IMR-90 (cell line): Measurements from ENCODE around the gene CRACDL. TPM values are rescaled to one million over a fixed set of nuclear protein-coding genes. Genes with fewer than 3 reads are reported as not detected.

Experiments
- ATAC-seq: fragments of 200-7000 bp; cut with Tn5 transposase; 2 replicates; pipeline ENCODE4 v1.9.1; 2020; ENCODE audit warnings: low read depth, mild to moderate bottlenecking, moderate library complexity
- BruUV-seq: library from RNA; stranded (reverse); fragments of 400-500 nt; replicated peaks from 2 replicates; lab custom pipeline; 2021; lab: Mats Ljungman, UMichigan
- CTCF ChIA-PET: fragments of 300-600 bp; formaldehyde crosslinking; extraction: SDS; loops from one replicate; lab custom pipeline; 2021; ENCODE audit warnings: antibody characterized with exemption; lab: Yijun Ruan, JAX
- POLR2A ChIA-PET: fragments of 300-600 bp; sonication (Branson Sonifier 250); formaldehyde crosslinking; loops from one replicate; lab custom pipeline; 2022; ENCODE audit warnings: antibody characterized with exemption; ENCODE audit not compliant: unreplicated experiment; lab: Charles Lee
- DNase-seq: peaks from one replicate; pipeline ENCODE4 v3.0.0; 2013
- H2AFZ ChIP-seq: replicated peaks from 2 replicates; pipeline ENCODE3; 2013; ENCODE audit warnings: low read length, mild to moderate bottlenecking; ENCODE audit not compliant: poor library complexity
- H2AK5ac ChIP-seq: 2 replicates; pipeline ENCODE4 v1.6.1; 2013; ENCODE audit warnings: low read depth, low read length, inconsistent platforms
- H2AK9ac ChIP-seq: replicated peaks from 2 replicates; pipeline ENCODE3; 2013; ENCODE audit warnings: mild to moderate bottlenecking, low read depth, low read length, moderate library complexity; ENCODE audit not compliant: poor library complexity
- H2BK120ac ChIP-seq: 2 replicates; pipeline ENCODE4 v1.6.1; 2013; ENCODE audit warnings: low read depth, low read length, inconsistent platforms
- H2BK15ac ChIP-seq: 3 replicates; pipeline ENCODE4 v1.6.1; 2013; ENCODE audit warnings: low read depth, low read length, inconsistent platforms
- H2BK20ac ChIP-seq: 2 replicates; pipeline ENCODE4 v1.6.1; 2013; ENCODE audit warnings: low read depth, mild to moderate bottlenecking, inconsistent platforms, low read length, moderate library complexity
- H2BK5ac ChIP-seq: 2 replicates; pipeline ENCODE4 v1.6.1; 2013; ENCODE audit warnings: mild to moderate bottlenecking, low read depth, low read length, inconsistent platforms; ENCODE audit not compliant: poor library complexity, severe bottlenecking
- H3K14ac ChIP-seq: replicated peaks from 2 replicates; pipeline ENCODE4 v1.6.1; 2013; ENCODE audit warnings: low read depth, low read length, inconsistent platforms
- H3K18ac ChIP-seq: 2 replicates; pipeline ENCODE4 v1.6.1; 2013; ENCODE audit warnings: low read depth, low read length, control low read depth
- H3K23ac ChIP-seq: 2 replicates; pipeline ENCODE4 v1.6.1; 2013; ENCODE audit warnings: low read depth, low read length, inconsistent platforms
- H3K27ac ChIP-seq: 2 replicates; pipeline ENCODE4 v1.5.1; 2013; ENCODE audit warnings: mild to moderate bottlenecking, control low read depth, low read length; ENCODE audit not compliant: insufficient read depth
- H3K27me3 ChIP-seq: 2 replicates; pipeline ENCODE4 v1.6.1; 2013; ENCODE audit warnings: low read length; ENCODE audit not compliant: control insufficient read depth, insufficient read depth
- H3K36me3 ChIP-seq: 2 replicates; pipeline ENCODE4 v1.6.1; 2013; ENCODE audit warnings: low read length, mixed read lengths; ENCODE audit not compliant: control insufficient read depth, insufficient read depth
- H3K4ac ChIP-seq: 2 replicates; pipeline ENCODE4 v1.6.1; 2013; ENCODE audit warnings: low read depth, low read length, inconsistent platforms
- H3K4me1 ChIP-seq: 2 replicates; pipeline ENCODE4 v1.6.1; 2013; ENCODE audit warnings: low read length, mixed read lengths; ENCODE audit not compliant: control insufficient read depth, insufficient read depth
- H3K4me2 ChIP-seq: 2 replicates; pipeline ENCODE4 v1.6.1; 2013; ENCODE audit warnings: low read depth, mild to moderate bottlenecking, control low read depth, low read length, moderate library complexity
- H3K4me3 ChIP-seq: 2 replicates; pipeline ENCODE4 v1.5.1; 2013; ENCODE audit warnings: low read depth, mild to moderate bottlenecking, control low read depth, low read length, moderate library complexity; ENCODE audit not compliant: insufficient read depth
- H3K56ac ChIP-seq: 2 replicates; pipeline ENCODE4 v1.6.1; 2013; ENCODE audit warnings: low read length, inconsistent platforms; ENCODE audit not compliant: insufficient read depth; ENCODE audit errors: extremely low read depth
- H3K79me1 ChIP-seq, 2 experiments: 2 replicates each; pipeline ENCODE4 v1.6.1; 2013; ENCODE audit warnings: low read length in 2 of 2, inconsistent platforms in 1 of 2, low read depth in 1 of 2
- H3K9ac ChIP-seq: 2 replicates; pipeline ENCODE4 v1.6.1; 2013; ENCODE audit warnings: low read depth, low read length, control low read depth
- H3K9me1 ChIP-seq: 2 replicates; pipeline ENCODE4 v1.6.1; 2013; ENCODE audit warnings: low read length, inconsistent platforms; ENCODE audit not compliant: insufficient read depth
- H3K9me3 ChIP-seq: 2 replicates; pipeline ENCODE4 v1.6.1; 2013; ENCODE audit warnings: low read length; ENCODE audit not compliant: control insufficient read depth, insufficient read depth
- H4K20me1 ChIP-seq: 2 replicates; pipeline ENCODE4 v1.6.1; 2013; ENCODE audit warnings: low read length, inconsistent platforms; ENCODE audit not compliant: insufficient read depth
- H4K5ac ChIP-seq: 2 replicates; pipeline ENCODE4 v1.6.1; 2013; ENCODE audit warnings: mild to moderate bottlenecking, low read depth, low read length, control low read depth
- H4K8ac ChIP-seq, 2 experiments: 2 replicates each; pipeline ENCODE4 v1.6.1; 2013; ENCODE audit warnings: low read depth in 2 of 2, low read length in 2 of 2, control low read depth in 1 of 2, inconsistent platforms in 1 of 2
- H4K91ac ChIP-seq: 2 replicates; pipeline ENCODE4 v1.6.1; 2013; ENCODE audit warnings: low read depth, low read length, inconsistent platforms; ENCODE audit not compliant: insufficient read depth
- BHLHE40 ChIP-seq: fragments of 150-350 bp; IDR thresholded peaks from 2 replicates; pipeline ENCODE4 v1.6.1; 2016; ENCODE audit warnings: mild to moderate bottlenecking, low read depth, low read length
- CEBPB ChIP-seq: IDR thresholded peaks from 2 replicates; pipeline ENCODE4 v1.6.1; 2012; ENCODE audit warnings: low read depth, low read length, improper control_type of control experiment
- CHD1 ChIP-seq: IDR thresholded peaks from 2 replicates; pipeline ENCODE4 v1.6.1; 2012; ENCODE audit warnings: low read depth, low read length, improper control_type of control experiment
- ELK1 ChIP-seq: fragments of 150-350 bp; IDR thresholded peaks from 2 replicates; pipeline ENCODE4 v1.6.1; 2016; ENCODE audit warnings: low read depth, mild to moderate bottlenecking, low read length, moderate library complexity, borderline replicate concordance
- FOS ChIP-seq: fragments of 150-350 bp; IDR thresholded peaks from 2 replicates; pipeline ENCODE4 v1.6.1; 2016; ENCODE audit warnings: low read depth, low read length
- MAFK ChIP-seq: IDR thresholded peaks from 2 replicates; pipeline ENCODE4 v1.6.1; 2012; ENCODE audit warnings: low read depth, low read length, improper control_type of control experiment
- MAZ ChIP-seq: IDR thresholded peaks from 2 replicates; pipeline ENCODE4 v1.6.1; 2012; ENCODE audit warnings: low read depth, mild to moderate bottlenecking, low read length, improper control_type of control experiment, moderate library complexity, borderline replicate concordance
- MXI1 ChIP-seq: IDR thresholded peaks from 2 replicates; pipeline ENCODE4 v1.6.1; 2012; ENCODE audit warnings: low read depth, mild to moderate bottlenecking, low read length, moderate library complexity, borderline replicate concordance
- NFE2L2 ChIP-seq: fragments of 150-350 bp; IDR thresholded peaks from 2 replicates; pipeline ENCODE4 v1.6.1; 2016; ENCODE audit warnings: low read depth, mild to moderate bottlenecking, low read length
- POLR2A ChIP-seq: IDR thresholded peaks from 2 replicates; pipeline ENCODE4 v1.6.1; 2012; ENCODE audit warnings: mild to moderate bottlenecking, low read depth, low read length
- RAD21 ChIP-seq: IDR thresholded peaks from 2 replicates; pipeline ENCODE4 v1.6.1; 2012; ENCODE audit warnings: low read length, improper control_type of control experiment
- RCOR1 ChIP-seq: IDR thresholded peaks from 2 replicates; pipeline ENCODE4 v1.6.1; 2012; ENCODE audit warnings: mild to moderate bottlenecking, low read length, improper control_type of control experiment; ENCODE audit not compliant: insufficient replicate concordance
- RFX5 ChIP-seq: IDR thresholded peaks from 2 replicates; pipeline ENCODE4 v1.8.0; 2012; ENCODE audit warnings: low read depth, mild to moderate bottlenecking, low read length, moderate library complexity
- SMC3 ChIP-seq: fragments of 150-350 bp; IDR thresholded peaks from 2 replicates; pipeline ENCODE4 v1.6.1; 2016; ENCODE audit warnings: low read depth, mild to moderate bottlenecking, antibody characterized with exemption, low read length, moderate library complexity
- WGBS, 2 experiments: methylation state at CpG; one replicate each; pipeline versions ENCODE4 v1.1.5 to v1.1.7; 2013; ENCODE audit warnings: missing lambda C conversion rate in 2 of 2; ENCODE audit not compliant: insufficient read length in 1 of 2; ENCODE audit errors: extremely low coverage in 2 of 2; 5-methylcytosine and 5-hydroxymethylcytosine counted together
- dilution Hi-C: fragments of 300-500 bp; cut with HindIII; formaldehyde crosslinking; loops from one replicate; pipeline ENCODE4 v1.14.3; 2018; ENCODE audit warnings: low sequenced_read_pairs; ENCODE audit not compliant: unreplicated experiment
- in situ Hi-C: fragments of 300-500 bp; cut with MboI; formaldehyde crosslinking; loops from 3 replicates; pipeline ENCODE4 v1.14.3; 2019; ENCODE audit warnings: low sequenced_read_pairs, inconsistent platforms, mixed read lengths
- intact Hi-C: fragments of 100-400 bp; cut with micrococcal nuclease; formaldehyde crosslinking; loops from 2 replicates; pipeline ENCODE4 v1.10.0; 2022
- polyA plus RNA-seq, 3 experiments: library from polyadenylated mRNA; depleted of rRNA; stranded (reverse); fragments of >200 nt; gene quantifications; 2 replicates each; pipeline ENCODE4 v1.2.3, GENCODE V29; 2012; ENCODE audit warnings: low replicate concordance in 1 of 3
- total RNA-seq: library from RNA; depleted of rRNA; stranded (reverse); fragments of >200 nt; gene quantifications from 2 replicates; pipeline ENCODE4 v1.2.3, GENCODE V29; 2012
- TF ChIP-seq, protein P1 (sequence below): conservative IDR thresholded peaks from 2 replicates; pipeline ENCODE4 v1.5.1; 2012; ENCODE audit warnings: mild to moderate bottlenecking, low read depth, low read length, improper control_type of control experiment
- TF ChIP-seq, protein P2 (sequence below): fragments of 150-350 bp; IDR thresholded peaks from 2 replicates; pipeline ENCODE4 v1.6.1; 2017; ENCODE audit warnings: mild to moderate bottlenecking, antibody characterized with exemption, low read length, low read depth

Gene CRACDL
- total and polyA plus RNA-seq, 2 of the 4 experiments (the other 2 are of a cell fraction), result not detected

GRCh38 chr2:98750593-98751282 is 185.3 kb downstream of the CRACDL start:
- H3K27me3 ChIP-seq, result peaks cover 6% of the 10 kb centered on the region; the same call in 1 of the 2 replicates
- CTCF ChIA-PET, result no interaction called here
- no peak overlapping the region for H4K5ac ChIP-seq

More at GRCh38 chr2:98750593-98751282, 185.3 kb downstream of the CRACDL start:
- Histone ChIP-seq H3K4ac (no peak overlapping the region), H2BK5ac (no peak overlapping the region), H4K8ac (no peak overlapping the region), H3K79me1 (no peaks in the 10 kb centered on the region), H2AFZ (no peak overlapping the region), H3K9me3 (no peaks in the 10 kb centered on the region), H3K27ac (no peak overlapping the region), H3K9me1 (no peaks in the 10 kb centered on the region), H3K14ac (no peak overlapping the region), H4K91ac (no peak overlapping the region), H3K56ac (no peak overlapping the region), H3K18ac (no peak overlapping the region), H3K4me3 (no peak overlapping the region), H4K20me1 (no peaks in the 10 kb centered on the region), H2AK5ac (no peak overlapping the region), H2BK120ac (no peak overlapping the region), H3K9ac (no peak overlapping the region), H2AK9ac (no peak overlapping the region), H3K4me1 (no peaks in the 10 kb centered on the region), H2BK20ac (no peak overlapping the region), H3K23ac (no peak overlapping the region), H3K36me3 (no peaks in the 10 kb centered on the region), H3K4me2 (no peak overlapping the region), H2BK15ac (no peak overlapping the region)
- no TSS peak for BruUV-seq
- TF ChIP-seq RCOR1, result no peak
- TF ChIP-seq, protein P1, sequence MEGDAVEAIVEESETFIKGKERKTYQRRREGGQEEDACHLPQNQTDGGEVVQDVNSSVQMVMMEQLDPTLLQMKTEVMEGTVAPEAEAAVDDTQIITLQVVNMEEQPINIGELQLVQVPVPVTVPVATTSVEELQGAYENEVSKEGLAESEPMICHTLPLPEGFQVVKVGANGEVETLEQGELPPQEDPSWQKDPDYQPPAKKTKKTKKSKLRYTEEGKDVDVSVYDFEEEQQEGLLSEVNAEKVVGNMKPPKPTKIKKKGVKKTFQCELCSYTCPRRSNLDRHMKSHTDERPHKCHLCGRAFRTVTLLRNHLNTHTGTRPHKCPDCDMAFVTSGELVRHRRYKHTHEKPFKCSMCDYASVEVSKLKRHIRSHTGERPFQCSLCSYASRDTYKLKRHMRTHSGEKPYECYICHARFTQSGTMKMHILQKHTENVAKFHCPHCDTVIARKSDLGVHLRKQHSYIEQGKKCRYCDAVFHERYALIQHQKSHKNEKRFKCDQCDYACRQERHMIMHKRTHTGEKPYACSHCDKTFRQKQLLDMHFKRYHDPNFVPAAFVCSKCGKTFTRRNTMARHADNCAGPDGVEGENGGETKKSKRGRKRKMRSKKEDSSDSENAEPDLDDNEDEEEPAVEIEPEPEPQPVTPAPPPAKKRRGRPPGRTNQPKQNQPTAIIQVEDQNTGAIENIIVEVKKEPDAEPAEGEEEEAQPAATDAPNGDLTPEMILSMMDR, result no peak
- no peak for TF ChIP-seq CHD1
- no peak for TF ChIP-seq POLR2A
- no peak for TF ChIP-seq RFX5
- TF ChIP-seq MAFK, result no peak
- no peak for TF ChIP-seq ELK1
- no peak for TF ChIP-seq BHLHE40
- no peak for TF ChIP-seq SMC3
- TF ChIP-seq CEBPB, result no peak
- TF ChIP-seq, protein P2, sequence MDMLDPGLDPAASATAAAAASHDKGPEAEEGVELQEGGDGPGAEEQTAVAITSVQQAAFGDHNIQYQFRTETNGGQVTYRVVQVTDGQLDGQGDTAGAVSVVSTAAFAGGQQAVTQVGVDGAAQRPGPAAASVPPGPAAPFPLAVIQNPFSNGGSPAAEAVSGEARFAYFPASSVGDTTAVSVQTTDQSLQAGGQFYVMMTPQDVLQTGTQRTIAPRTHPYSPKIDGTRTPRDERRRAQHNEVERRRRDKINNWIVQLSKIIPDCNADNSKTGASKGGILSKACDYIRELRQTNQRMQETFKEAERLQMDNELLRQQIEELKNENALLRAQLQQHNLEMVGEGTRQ, result no peak
- no peak for TF ChIP-seq FOS
- TF ChIP-seq NFE2L2, result no peak
- no peak for TF ChIP-seq MAZ
- no peak for TF ChIP-seq RAD21
- TF ChIP-seq MXI1, result no peak
- in situ Hi-C loops (no loop called here), dilution Hi-C loops (no loop called here), intact Hi-C loops (no loop called here)
- WGBS, 2 experiments, result 100% methylated on average over 1 of the region's 9 CpGs; no CpG with 5 or more reads in 1 of the 2 experiments
- no peak for ATAC-seq
- POLR2A ChIA-PET, result no interaction called here
- DNase-seq, result no peak
